DOHH2 (cell line): Measurements from ENCODE around the gene KREMEN1.

ENCODE experiments used
- CTCF ChIP-seq: fragments of 200-600 bp; sonication (generic); IDR thresholded peaks from one replicate; pipeline ENCODE4 v1.5.1; 2014; ENCODE audit warnings: antibody characterized with exemption, mild to moderate bottlenecking, low read depth, low read length; ENCODE audit not compliant: poor library complexity, severe bottlenecking
- EZH2phosphoT487 ChIP-seq: fragments of 200-600 bp; sonication (generic); IDR thresholded peaks from 2 replicates; pipeline ENCODE4 v1.6.1; 2017; ENCODE audit warnings: borderline replicate concordance, mild to moderate bottlenecking, antibody characterized with exemption, low read length, moderate library complexity, mixed read lengths

- TF ChIP-seq CTCF: no peak
- no peak for TF ChIP-seq EZH2phosphoT487
Observed at GRCh38 chr22:29211066-29211465, 138.2 kb downstream of the KREMEN1 start.
